SK-N-SH treated with all-trans-retinoic acid at 6 μM for 48 hours (cell line): ENCODE measurements around the gene NAT14.
"Not testable (repeated sequence)": the region's sequence is repeated elsewhere in the genome, so short reads cannot be mapped to it uniquely, and the experiment has no call there.

Source experiments
- ATAC-seq: fragments of 200-7000 bp; cut with Tn5 transposase; 3 replicates; pipeline ENCODE4 v1.9.1; 2020; ENCODE audit warnings: mild to moderate bottlenecking, moderate library complexity
- ARNTL ChIP-seq: fragments of 450-650 bp; formaldehyde crosslinking; IDR thresholded peaks from 2 replicates; pipeline ENCODE4 v1.5.0; 2020; ENCODE audit warnings: low read depth, mild to moderate bottlenecking, moderate library complexity, borderline replicate concordance
- BACH2 ChIP-seq: fragments of 250-450 bp; sonication (Bioruptor Pico); IDR thresholded peaks from 2 replicates; pipeline ENCODE4 v1.9.0; 2021; ENCODE audit warnings: mild to moderate bottlenecking, borderline replicate concordance
- CREB5 ChIP-seq: fragments of 250-450 bp; sonication (Bioruptor Pico); IDR thresholded peaks from 2 replicates; pipeline ENCODE4 v1.5.1; 2020; ENCODE audit warnings: low read depth, mild to moderate bottlenecking, moderate library complexity
- CSDC2 ChIP-seq: fragments of 250-450 bp; sonication (Bioruptor Pico); IDR thresholded peaks from 2 replicates; pipeline ENCODE4 v1.5.0; 2020; ENCODE audit warnings: mild to moderate bottlenecking, moderate library complexity
- CSRNP3 ChIP-seq: fragments of 250-450 bp; sonication (Bioruptor Pico); IDR thresholded peaks from 2 replicates; pipeline ENCODE4 v1.5.1; 2021; ENCODE audit warnings: mild to moderate bottlenecking, moderate library complexity
- ESRRG ChIP-seq: fragments of 250-450 bp; sonication (Bioruptor Pico); IDR thresholded peaks from 2 replicates; pipeline ENCODE4 v1.6.1; 2021; ENCODE audit warnings: mild to moderate bottlenecking
- GLIS3 ChIP-seq: fragments of 250-450 bp; sonication (Bioruptor Pico); IDR thresholded peaks from 2 replicates; pipeline ENCODE4 v1.5.0; 2020; ENCODE audit warnings: mild to moderate bottlenecking, moderate library complexity
- ISL1 ChIP-seq: fragments of 250-450 bp; sonication (Bioruptor Pico); IDR thresholded peaks from 2 replicates; pipeline ENCODE4 v2.1.2; 2022; ENCODE audit warnings: mild to moderate bottlenecking, moderate library complexity
- OSR1 ChIP-seq: fragments of 250-450 bp; sonication (Bioruptor Pico); IDR thresholded peaks from 2 replicates; pipeline ENCODE4 v1.8.0; 2022; ENCODE audit warnings: moderate library complexity, mild to moderate bottlenecking, inconsistent platforms
- PATZ1 ChIP-seq: fragments of 250-450 bp; sonication (Bioruptor Pico); IDR thresholded peaks from 2 replicates; pipeline ENCODE4 v1.8.0; 2020; ENCODE audit warnings: mild to moderate bottlenecking, moderate library complexity, borderline replicate concordance
- POU6F1 ChIP-seq: fragments of 250-450 bp; sonication (Bioruptor Pico); IDR thresholded peaks from 2 replicates; pipeline ENCODE4 v1.8.0; 2021; ENCODE audit warnings: low read depth, mild to moderate bottlenecking, moderate library complexity, borderline replicate concordance
- PPARA ChIP-seq: fragments of 250-450 bp; sonication (Bioruptor Pico); IDR thresholded peaks from 2 replicates; pipeline ENCODE4 v1.5.0; 2020; ENCODE audit warnings: mild to moderate bottlenecking, borderline replicate concordance
- RARB ChIP-seq: fragments of 250-450 bp; sonication (Bioruptor Pico); IDR thresholded peaks from 2 replicates; pipeline ENCODE4 v1.8.0; 2021; ENCODE audit warnings: mild to moderate bottlenecking, moderate library complexity
- SNAI2 ChIP-seq: fragments of 250-450 bp; sonication (Bioruptor Pico); IDR thresholded peaks from 2 replicates; pipeline ENCODE4 v1.5.0; 2020; ENCODE audit warnings: mild to moderate bottlenecking, moderate library complexity
- TCF4 ChIP-seq: fragments of 250-450 bp; sonication (Bioruptor Pico); IDR thresholded peaks from 2 replicates; pipeline ENCODE4 v1.8.0; 2021; ENCODE audit warnings: mild to moderate bottlenecking, moderate library complexity, borderline replicate concordance
- TOX ChIP-seq: fragments of 250-450 bp; sonication (Bioruptor Pico); IDR thresholded peaks from 2 replicates; pipeline ENCODE4 v1.8.0; 2021; ENCODE audit warnings: mild to moderate bottlenecking, moderate library complexity, borderline replicate concordance
- TSHZ2 ChIP-seq: fragments of 250-450 bp; sonication (Bioruptor Pico); IDR thresholded peaks from 2 replicates; pipeline ENCODE4 v1.5.0; 2020; ENCODE audit warnings: mild to moderate bottlenecking, moderate library complexity
- ZC3H10 ChIP-seq: fragments of 250-450 bp; sonication (Bioruptor Pico); IDR thresholded peaks from 2 replicates; pipeline ENCODE4 v1.5.1; 2021; ENCODE audit warnings: mild to moderate bottlenecking, moderate library complexity
- ZFP3 ChIP-seq: fragments of 250-450 bp; sonication (Bioruptor Pico); IDR thresholded peaks from 2 replicates; pipeline ENCODE4 v1.5.0; 2020; ENCODE audit warnings: mild to moderate bottlenecking, moderate library complexity
- ZNF565 ChIP-seq: fragments of 450-650 bp; formaldehyde crosslinking; conservative IDR thresholded peaks from 2 replicates; pipeline ENCODE4 v1.5.0; 2020; ENCODE audit warnings: low read depth, mild to moderate bottlenecking, moderate library complexity
- ZNF70 ChIP-seq: fragments of 450-650 bp; formaldehyde crosslinking; IDR thresholded peaks from 2 replicates; pipeline ENCODE4 v1.5.0; 2020; ENCODE audit warnings: mild to moderate bottlenecking, moderate library complexity
- ZNF8 ChIP-seq: fragments of 450-650 bp; formaldehyde crosslinking; IDR thresholded peaks from 2 replicates; pipeline ENCODE4 v1.5.0; 2020; ENCODE audit warnings: mild to moderate bottlenecking, moderate library complexity

The NAT14 gene

GRCh38 chr19:55444646-55445045 lies 40.3 kb upstream of the NAT14 start (continued):
- no peak for TF ChIP-seq ZNF8 (CRISPR knock-in tag)
- TF ChIP-seq PPARA: no peak

GRCh38 chr19:55446060-55446459 lies 38.9 kb upstream of the NAT14 start:
- no peak for ATAC-seq
- TF ChIP-seq GLIS3 (CRISPR knock-in tag): no peak
- no peak for TF ChIP-seq TOX (CRISPR knock-in tag)
- TF ChIP-seq CREB5 (CRISPR knock-in tag): no peak
- TF ChIP-seq OSR1: no peak
- TF ChIP-seq CSDC2 (CRISPR knock-in tag): no peak
- TF ChIP-seq RARB (CRISPR knock-in tag): no peak
- TF ChIP-seq ISL1 (CRISPR knock-in tag): no peak
- no peak for TF ChIP-seq ZNF565 (CRISPR knock-in tag)
- no peak for TF ChIP-seq ESRRG
- TF ChIP-seq ZNF70 (CRISPR knock-in tag): no peak

GRCh38 chr19:55447421-55448174 lies 37.4 kb upstream of the NAT14 start:
- TF ChIP-seq TSHZ2 (CRISPR knock-in tag) (no peak), TOX (CRISPR knock-in tag) (no peak), GLIS3 (CRISPR knock-in tag) (no peak), PATZ1 (CRISPR knock-in tag) (no peak), TCF4 (CRISPR knock-in tag) (no peak), ESRRG (no peak), ZC3H10 (CRISPR knock-in tag) (no peak), CSDC2 (CRISPR knock-in tag) (no peak), PPARA (no peak), BACH2 (CRISPR knock-in tag) (no peak), SNAI2 (no peak), POU6F1 (CRISPR knock-in tag) (no peak)
- peak; percentile 61 for ATAC-seq

- ATAC-seq: not testable (repeated sequence)
Measured at GRCh38 chr19:55448175-55448490, 36.9 kb upstream of the NAT14 start.

- no peak for ATAC-seq
- TF ChIP-seq ZNF70 (CRISPR knock-in tag) (no peak), CSRNP3 (CRISPR knock-in tag) (no peak), ZNF8 (CRISPR knock-in tag) (no peak), ISL1 (CRISPR knock-in tag) (no peak), ZFP3 (CRISPR knock-in tag) (no peak), PATZ1 (CRISPR knock-in tag) (no peak), ARNTL (CRISPR knock-in tag) (no peak)
Measured at GRCh38 chr19:55449469-55449868, 35.5 kb upstream of the NAT14 start.
